ENCODE results near the gene AMPD3.

Gene AMPD3

DNA sequence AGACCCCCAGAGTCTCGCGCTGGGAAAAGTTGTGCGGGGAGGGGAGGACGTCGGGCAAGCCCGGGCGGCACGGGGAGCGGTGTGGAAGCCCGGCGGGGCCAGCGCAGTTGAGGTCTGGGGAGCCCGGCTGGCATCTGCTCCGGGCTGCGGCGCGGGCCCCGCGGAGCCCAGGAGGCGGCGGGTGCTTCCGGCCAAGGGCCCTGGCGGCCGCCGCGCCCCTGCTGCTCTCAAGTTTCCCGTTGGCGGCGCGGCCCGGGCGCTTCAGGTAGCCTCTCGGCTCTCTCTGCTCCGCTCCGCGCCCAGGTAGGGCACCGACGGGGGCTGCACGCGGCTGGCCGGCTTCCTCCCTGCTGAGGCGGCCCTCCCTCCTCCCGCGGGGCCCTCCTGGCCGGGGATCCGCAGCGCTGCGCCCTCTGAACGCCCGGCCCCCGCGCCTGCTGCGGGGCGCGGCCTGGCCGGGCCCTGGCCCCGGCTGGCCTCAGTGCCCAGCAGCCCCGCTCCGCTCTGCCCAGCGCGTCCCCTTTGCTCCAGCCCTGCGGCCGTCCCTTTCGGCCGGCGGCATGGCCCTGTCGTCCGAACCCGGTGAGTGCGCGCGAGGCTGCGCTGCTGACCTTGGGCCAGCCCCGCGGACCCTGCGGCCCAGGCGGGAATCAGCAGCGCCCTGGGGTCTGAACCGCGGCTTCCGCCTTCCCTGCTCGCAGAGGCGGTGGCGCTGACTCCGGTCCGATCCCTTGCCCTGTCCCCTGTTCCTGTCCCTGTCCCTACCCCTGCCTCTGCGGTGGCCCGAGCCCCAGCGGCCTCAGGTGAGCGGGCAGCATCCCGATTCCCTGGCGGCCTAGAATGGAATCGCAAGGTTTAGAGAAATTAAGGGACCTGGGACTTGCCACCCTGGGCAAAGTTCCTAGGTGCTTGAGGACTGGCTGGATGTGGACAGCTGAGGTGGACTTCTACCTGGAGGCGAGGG lies 4.3 kb upstream of the AMPD3 start:
- no peak for TF ChIP-seq ZBTB7A (IDR thresholded peaks at IDR 0.05; ENCODE audit: low read depth)
- peak; percentile 3; the same call in 1 of the 2 replicates for TF ChIP-seq RAD21 (IDR thresholded peaks at IDR 0.05; ENCODE audit: low read depth)

DNA sequence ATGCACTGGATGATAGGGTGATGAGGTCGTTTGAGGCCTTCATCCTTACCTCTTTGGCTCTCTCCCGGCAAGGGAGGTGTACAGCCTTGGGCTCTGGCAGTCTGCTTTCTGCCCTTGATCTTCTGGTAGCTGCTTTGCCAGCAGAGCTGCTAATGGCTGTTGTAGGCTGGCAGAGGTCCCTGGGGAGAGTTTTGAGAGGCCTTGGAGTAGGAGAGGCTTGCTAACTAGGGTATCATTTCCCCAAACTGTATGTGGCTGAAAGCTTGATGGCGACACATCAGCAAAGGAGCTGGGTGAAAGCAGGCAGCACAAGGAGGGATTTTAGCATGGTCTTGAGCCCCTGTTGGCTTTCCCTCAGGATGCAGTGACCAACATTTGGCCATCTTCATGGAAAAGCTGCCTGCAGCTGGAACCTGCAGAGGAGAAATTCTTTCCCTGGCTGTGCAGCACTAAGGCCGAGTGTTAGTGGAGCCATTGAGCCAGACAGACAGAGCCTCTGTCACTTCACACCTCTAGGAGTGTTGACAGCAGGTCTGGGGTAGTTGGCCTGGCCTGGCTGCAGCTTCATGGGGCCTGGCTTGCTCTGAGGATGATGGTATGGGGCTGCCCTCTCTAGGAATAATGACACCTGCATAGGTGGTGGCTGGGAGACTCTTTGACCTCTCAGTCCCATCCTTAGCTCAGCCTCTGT lies 3.5 kb upstream of the AMPD3 start:
- no peak for TF ChIP-seq CEBPB (IDR thresholded peaks at IDR 0.05)
- TF ChIP-seq, protein P1, sequence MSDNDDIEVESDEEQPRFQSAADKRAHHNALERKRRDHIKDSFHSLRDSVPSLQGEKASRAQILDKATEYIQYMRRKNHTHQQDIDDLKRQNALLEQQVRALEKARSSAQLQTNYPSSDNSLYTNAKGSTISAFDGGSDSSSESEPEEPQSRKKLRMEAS (IDR thresholded peaks at IDR 0.05): no peak
- TF ChIP-seq, protein P2, sequence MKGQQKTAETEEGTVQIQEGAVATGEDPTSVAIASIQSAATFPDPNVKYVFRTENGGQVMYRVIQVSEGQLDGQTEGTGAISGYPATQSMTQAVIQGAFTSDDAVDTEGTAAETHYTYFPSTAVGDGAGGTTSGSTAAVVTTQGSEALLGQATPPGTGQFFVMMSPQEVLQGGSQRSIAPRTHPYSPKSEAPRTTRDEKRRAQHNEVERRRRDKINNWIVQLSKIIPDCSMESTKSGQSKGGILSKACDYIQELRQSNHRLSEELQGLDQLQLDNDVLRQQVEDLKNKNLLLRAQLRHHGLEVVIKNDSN (IDR thresholded peaks at IDR 0.05): no peak
- no peak for TF ChIP-seq ZBTB7A (IDR thresholded peaks at IDR 0.05; ENCODE audit: low read depth)
- no peak for TF ChIP-seq NFIC (IDR thresholded peaks at IDR 0.05)
- TF ChIP-seq TCF12 (IDR thresholded peaks at IDR 0.05; ENCODE audit: low read depth): no peak
- no peak for TF ChIP-seq EGR1 (IDR thresholded peaks at IDR 0.05)
- no peak for TF ChIP-seq CREB1 (IDR thresholded peaks at IDR 0.05; ENCODE audit: low read depth)
- no peak for TF ChIP-seq TAF1 (IDR thresholded peaks at IDR 0.05; ENCODE audit: low read depth)
- no peak for TF ChIP-seq FOXM1 (IDR thresholded peaks at IDR 0.05; ENCODE audit: borderline replicate concordance, low read depth)
- TF ChIP-seq, protein P3, sequence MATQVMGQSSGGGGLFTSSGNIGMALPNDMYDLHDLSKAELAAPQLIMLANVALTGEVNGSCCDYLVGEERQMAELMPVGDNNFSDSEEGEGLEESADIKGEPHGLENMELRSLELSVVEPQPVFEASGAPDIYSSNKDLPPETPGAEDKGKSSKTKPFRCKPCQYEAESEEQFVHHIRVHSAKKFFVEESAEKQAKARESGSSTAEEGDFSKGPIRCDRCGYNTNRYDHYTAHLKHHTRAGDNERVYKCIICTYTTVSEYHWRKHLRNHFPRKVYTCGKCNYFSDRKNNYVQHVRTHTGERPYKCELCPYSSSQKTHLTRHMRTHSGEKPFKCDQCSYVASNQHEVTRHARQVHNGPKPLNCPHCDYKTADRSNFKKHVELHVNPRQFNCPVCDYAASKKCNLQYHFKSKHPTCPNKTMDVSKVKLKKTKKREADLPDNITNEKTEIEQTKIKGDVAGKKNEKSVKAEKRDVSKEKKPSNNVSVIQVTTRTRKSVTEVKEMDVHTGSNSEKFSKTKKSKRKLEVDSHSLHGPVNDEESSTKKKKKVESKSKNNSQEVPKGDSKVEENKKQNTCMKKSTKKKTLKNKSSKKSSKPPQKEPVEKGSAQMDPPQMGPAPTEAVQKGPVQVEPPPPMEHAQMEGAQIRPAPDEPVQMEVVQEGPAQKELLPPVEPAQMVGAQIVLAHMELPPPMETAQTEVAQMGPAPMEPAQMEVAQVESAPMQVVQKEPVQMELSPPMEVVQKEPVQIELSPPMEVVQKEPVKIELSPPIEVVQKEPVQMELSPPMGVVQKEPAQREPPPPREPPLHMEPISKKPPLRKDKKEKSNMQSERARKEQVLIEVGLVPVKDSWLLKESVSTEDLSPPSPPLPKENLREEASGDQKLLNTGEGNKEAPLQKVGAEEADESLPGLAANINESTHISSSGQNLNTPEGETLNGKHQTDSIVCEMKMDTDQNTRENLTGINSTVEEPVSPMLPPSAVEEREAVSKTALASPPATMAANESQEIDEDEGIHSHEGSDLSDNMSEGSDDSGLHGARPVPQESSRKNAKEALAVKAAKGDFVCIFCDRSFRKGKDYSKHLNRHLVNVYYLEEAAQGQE (IDR thresholded peaks at IDR 0.05; ENCODE audit: low read depth): no peak

DNA sequence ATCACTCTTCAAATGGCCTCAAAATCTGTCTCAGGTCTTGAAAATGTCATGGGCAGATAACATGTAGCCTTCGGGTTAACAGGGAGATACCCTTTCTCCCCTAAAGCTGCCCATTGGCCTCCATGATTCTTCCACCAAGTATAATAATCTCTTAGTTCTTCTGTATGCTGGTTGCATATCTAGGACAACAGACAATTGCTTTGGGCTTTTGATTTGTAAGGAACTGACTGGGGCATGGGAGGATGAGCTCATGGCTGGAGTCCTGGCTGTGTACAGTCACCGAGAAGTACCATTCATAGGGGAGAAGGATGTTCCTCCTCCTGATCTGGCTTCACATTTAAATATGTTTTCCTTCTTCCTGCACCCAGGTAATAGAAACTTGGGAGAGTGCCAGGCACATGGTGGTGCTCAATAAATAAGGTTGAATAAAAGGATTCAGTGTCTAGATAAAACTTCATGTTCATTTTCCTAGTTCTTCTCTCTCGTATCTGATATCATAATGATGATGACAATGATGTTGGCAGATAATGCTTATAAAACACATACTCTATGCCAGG lies 2.8 kb upstream of the AMPD3 start:
- TF ChIP-seq FOXM1 (IDR thresholded peaks at IDR 0.05; ENCODE audit: borderline replicate concordance, low read depth) (no peak), TCF12 (IDR thresholded peaks at IDR 0.05; ENCODE audit: low read depth) (no peak), CEBPB (IDR thresholded peaks at IDR 0.05) (no peak), ZBTB7A (IDR thresholded peaks at IDR 0.05; ENCODE audit: low read depth) (no peak), NFIC (IDR thresholded peaks at IDR 0.05) (no peak), RAD21 (IDR thresholded peaks at IDR 0.05; ENCODE audit: low read depth) (no peak), EP300 (IDR thresholded peaks at IDR 0.05; ENCODE audit: borderline replicate concordance) (no peak), YY1 (IDR thresholded peaks at IDR 0.05; ENCODE audit: low read depth) (no peak), TAF1 (IDR thresholded peaks at IDR 0.05; ENCODE audit: low read depth) (no peak), TEAD4 (IDR thresholded peaks at IDR 0.05) (no peak), EGR1 (IDR thresholded peaks at IDR 0.05) (no peak), CREB1 (IDR thresholded peaks at IDR 0.05; ENCODE audit: low read depth) (no peak)
- TF ChIP-seq, protein P3 (IDR thresholded peaks at IDR 0.05; ENCODE audit: low read depth): no peak
- TF ChIP-seq, protein P2 (IDR thresholded peaks at IDR 0.05): no peak

DNA sequence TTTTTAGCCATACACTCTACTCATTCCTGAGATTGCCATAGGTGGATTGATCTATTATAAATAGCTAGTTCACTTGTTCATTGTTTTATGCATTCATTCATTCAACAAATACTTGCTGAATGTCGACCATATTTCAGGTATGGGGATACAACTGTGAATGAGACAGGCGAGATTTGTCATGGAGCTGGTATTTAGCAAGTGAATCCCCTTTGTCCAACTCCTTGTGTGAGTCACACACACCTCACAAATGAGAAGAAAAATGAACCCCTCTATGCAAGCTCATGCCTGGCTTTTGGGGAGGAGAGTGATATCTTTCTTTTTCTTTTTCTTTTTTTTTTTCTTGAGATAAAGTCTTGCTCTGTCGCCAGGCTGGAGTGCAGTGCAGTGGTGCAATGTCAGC lies 1.8 kb upstream of the AMPD3 start:
- no peak for TF ChIP-seq TEAD4 (IDR thresholded peaks at IDR 0.05)
- TF ChIP-seq ZBTB7A (IDR thresholded peaks at IDR 0.05; ENCODE audit: low read depth): no peak
- TF ChIP-seq RAD21 (IDR thresholded peaks at IDR 0.05; ENCODE audit: low read depth): no peak
- TF ChIP-seq CEBPB (IDR thresholded peaks at IDR 0.05): no peak
- TF ChIP-seq FOXM1 (IDR thresholded peaks at IDR 0.05; ENCODE audit: borderline replicate concordance, low read depth): no peak
- TF ChIP-seq, protein P3 (IDR thresholded peaks at IDR 0.05; ENCODE audit: low read depth): no peak
- TF ChIP-seq, protein P1 (IDR thresholded peaks at IDR 0.05): no peak
- no peak for TF ChIP-seq TCF12 (IDR thresholded peaks at IDR 0.05; ENCODE audit: low read depth)
